DMS79 treated with DMSO at 0.1 percent for 48 hours (cell line): ENCODE data around the gene GPR89A.
A peak's percentile ranks its signal among the peaks of the same experiment; 100 is the strongest.
"Not testable (repeated sequence)": the region's sequence is repeated elsewhere in the genome, so short reads cannot be mapped to it uniquely, and the experiment has no call there.

ENCODE experiments used
- DNase-seq: peaks from one replicate; lab custom pipeline; 2025; lab: John Stamatoyannopoulos, UW

GPR89A gene

DNA sequence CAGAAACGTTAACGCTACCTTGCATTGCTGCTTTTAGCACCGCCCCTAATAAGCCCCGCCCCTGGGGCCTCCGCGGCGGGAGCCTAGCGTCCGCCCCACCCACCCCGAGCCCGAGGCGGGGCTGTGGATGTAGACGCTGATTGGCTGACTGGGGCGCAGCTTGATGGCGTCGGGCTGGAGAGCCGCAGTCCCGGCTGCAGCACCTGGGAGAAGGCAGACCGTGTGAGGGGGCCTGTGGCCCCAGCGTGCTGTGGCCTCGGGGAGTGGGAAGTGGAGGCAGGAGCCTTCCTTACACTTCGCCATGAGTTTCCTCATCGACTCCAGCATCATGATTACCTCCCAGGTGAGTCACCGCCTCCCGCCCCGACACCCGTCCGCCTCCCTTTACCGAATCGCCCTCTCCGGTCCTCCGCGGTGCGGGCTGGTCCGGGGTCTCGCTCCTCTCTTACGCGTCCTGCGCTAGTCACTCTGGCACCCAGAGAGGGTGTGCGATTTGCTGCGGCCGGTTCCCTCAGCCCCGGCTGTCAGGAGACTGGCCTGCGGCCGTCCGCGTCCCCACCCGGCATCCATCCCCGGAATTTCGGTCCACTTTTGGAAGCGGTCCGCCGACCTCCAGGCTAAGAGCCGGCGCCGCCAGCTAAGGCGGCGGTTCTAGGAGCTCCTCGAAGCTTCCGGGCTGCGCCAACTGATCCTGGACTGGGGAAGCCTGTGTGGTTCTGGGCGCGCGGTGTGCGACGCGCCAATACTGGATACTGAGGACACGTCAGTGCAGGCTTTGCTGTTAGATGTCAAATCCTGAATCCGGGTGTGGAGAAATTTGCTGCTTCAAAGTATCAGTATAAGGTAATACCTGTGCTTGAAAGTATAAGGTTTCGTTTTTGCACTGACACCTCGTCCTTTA is at the start of gene GPR89A:
Gene GPR89A (plus strand): TSS at position 156 of the 901 bp plus-strand sequence. CDS start 146 bp downstream, at position 302.
- peak; percentile 73 for DNase-seq

DNA sequence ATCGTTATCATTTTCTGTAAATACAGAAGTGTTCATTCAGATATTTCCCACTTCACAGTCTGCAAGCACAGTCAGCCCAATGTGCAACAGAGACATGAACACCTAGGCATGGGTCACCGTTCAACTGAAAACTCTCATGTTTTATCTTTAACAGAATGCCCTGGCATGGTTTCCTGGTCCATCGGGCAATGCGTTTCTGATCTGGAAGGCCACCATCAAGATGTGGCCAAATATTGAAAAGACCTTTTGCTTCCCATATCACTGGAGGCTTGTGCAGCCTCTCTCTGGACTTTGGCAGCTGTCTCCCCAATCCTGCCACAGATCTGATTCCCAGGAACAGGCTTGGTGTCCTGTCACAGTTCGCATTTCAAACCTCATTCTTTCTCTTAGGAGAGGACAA is 21.0 kb upstream of the GPR89A start:
- DNase-seq = not testable (repeated sequence)

DNA sequence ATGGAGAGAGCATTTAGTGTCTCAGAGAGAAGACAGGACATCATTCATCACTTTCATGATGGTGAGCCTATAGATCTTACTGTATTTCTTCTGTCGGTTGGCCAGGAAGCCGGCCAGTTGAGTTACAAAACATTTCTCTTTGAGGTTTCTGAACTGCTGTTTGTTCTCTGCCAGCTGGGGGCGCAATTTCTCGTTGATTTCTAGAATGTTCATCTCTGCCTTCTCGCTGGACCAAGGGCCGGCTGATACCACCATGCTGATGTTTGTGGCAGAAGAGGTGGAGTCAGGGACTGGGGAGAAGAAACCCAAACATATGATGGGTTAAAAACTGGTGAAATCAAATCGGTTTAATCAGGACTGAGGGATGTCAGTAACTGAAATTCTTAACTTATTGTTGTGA is 17.0 kb upstream of the GPR89A start:
- not testable (repeated sequence) for DNase-seq

GRCh38 chr1:145592347-145592746 is 15.4 kb upstream of the GPR89A start:
- not testable (repeated sequence) for DNase-seq

DNA sequence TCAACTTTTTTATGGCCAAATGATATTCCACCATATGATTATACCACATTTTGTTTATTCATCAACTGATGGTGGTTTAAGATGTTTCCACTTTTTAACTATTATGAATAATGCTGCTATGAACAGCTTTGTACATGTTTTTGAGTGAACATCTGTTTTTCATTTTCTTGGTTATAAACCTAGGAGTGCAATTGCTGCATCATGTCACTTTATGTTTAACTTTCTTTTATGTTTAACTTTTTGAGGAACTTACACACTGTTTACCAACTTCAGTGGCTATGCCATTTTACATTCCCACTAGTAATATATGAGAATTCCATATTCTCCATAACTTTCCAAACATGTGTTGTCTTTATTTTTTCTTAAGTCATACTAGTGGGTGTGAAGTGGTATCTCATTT is 12.4 kb upstream of the GPR89A start:
- DNase-seq = not testable (repeated sequence)

DNA sequence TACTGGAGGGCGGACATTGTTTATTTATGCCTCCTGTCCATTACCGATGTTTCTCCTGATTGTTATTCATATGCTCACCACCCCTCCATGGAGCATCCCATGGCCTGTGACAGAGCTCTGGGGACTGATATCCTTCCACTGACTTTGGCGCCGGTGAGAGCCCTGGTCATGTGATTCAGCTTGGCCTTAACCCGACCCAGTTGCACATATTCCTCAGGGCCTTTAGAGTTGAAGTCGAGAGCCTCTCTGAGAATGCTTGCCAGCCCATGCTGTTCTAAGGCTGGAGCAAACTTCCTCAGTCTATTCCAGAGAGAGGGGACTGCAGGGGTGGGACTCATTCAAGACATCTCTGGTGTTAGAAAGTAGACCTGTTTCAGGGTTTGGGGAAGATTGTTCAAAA is 11.6 kb upstream of the GPR89A start:
- not testable (repeated sequence) for DNase-seq

- not testable (repeated sequence) for DNase-seq
These were observed 8.4 kb upstream of the GPR89A start for GRCh38 chr1:145599426-145599825.

DNA sequence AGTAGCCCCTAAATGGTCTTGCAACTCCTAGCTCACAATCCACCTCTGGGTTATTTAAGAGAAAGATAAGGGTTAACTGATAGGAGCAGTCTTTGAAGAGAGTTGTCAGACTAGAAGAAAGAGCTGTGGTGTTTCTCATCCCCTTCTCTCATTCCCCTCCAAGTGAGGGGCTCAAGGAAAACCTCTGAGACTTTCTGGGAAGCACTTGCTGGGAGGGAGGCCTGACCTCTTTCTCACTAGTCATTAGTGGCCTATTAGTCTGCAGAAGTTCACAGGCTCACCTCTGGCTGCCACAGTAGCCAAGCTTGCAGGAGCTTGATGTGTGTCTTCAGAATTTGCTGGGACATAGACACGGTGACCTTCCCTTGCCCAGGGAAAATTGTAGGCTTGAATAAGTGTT is 6.2 kb upstream of the GPR89A start:
- DNase-seq = no peak

- DNase-seq = not testable (repeated sequence)
These were observed 948 bp upstream of the GPR89A start for GRCh38 chr1:145606840-145607239.

- DNase-seq = not testable (repeated sequence)
These were observed 499 bp upstream of the GPR89A start for GRCh38 chr1:145607289-145607688.

- DNase-seq = not testable (repeated sequence)
These were observed 3.0 kb downstream of the GPR89A start for GRCh38 chr1:145610744-145611143.

- DNase-seq = not testable (repeated sequence)
These were observed 12.3 kb downstream of the GPR89A start for GRCh38 chr1:145620073-145620472.

GRCh38 chr1:145622177-145622576 is 14.4 kb downstream of the GPR89A start:
- DNase-seq = not testable (repeated sequence)

DNA sequence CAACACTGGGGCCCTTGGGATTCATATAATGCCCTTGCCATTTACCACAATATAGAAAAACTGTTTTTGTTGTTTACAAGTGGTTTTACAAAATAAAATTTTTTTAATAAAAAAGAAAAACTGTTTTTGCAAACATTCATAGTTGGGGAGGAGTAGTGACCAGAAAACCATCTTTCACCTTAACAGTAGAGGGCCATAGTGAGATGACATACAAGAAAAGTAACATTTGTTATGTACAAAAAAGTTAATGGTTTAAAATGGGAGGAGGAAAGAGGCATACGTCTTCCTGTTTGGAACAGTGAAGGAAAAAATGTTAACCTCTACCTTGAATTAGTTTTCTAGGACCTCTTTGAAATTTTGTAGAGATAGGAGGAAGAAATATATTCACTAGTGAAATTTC is 28.4 kb downstream of the GPR89A start:
- not testable (repeated sequence) for DNase-seq

- DNase-seq = not testable (repeated sequence)
These were observed 34.1 kb downstream of the GPR89A start for GRCh38 chr1:145641886-145642285.

DNA sequence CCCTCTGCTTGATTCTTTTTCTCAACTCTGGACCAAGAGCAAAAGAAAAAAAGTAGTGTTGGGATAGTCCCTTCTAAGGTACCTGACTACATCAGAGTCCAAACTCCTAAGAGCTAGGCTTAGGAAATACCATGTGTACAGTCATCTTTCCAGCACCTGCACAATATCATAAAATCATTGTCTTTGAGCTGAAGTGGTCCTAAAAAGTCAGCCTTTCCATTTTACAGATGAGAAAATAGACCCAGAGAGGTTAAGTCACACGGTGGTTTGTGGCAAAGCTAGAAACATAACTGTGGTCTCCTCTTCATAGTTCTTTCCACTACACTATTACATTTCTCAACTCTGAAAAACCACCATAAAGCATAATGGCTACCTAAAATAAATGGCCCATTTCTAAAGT is 36.2 kb downstream of the GPR89A start:
- not testable (repeated sequence) for DNase-seq

GRCh38 chr1:145656245-145656943 is 48.6 kb downstream of the GPR89A start:
- DNase-seq = not testable (repeated sequence)

DNA sequence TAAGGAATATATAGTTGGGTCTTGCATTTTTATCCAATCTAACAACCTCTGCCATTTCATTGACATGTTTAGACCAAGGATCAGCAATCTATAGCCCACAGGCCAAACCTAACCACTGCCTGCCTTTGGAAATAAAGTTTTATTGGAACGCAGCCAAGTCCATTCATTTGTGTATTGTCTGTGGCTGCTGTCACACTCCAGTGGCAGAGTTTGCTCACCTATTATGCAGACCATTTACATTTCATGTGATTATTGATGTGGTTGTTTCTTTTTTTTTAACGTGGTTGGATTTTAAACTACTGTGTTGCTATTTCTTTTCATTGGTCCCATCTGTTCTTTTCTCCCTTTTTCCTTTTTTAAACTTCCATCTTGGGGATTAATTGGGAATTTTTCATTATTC is 54.7 kb downstream of the GPR89A start:
- peak; percentile 61 for DNase-seq

- not testable (repeated sequence) for DNase-seq
These were observed 57.2 kb downstream of the GPR89A start for GRCh38 chr1:145665015-145665414.

DNA sequence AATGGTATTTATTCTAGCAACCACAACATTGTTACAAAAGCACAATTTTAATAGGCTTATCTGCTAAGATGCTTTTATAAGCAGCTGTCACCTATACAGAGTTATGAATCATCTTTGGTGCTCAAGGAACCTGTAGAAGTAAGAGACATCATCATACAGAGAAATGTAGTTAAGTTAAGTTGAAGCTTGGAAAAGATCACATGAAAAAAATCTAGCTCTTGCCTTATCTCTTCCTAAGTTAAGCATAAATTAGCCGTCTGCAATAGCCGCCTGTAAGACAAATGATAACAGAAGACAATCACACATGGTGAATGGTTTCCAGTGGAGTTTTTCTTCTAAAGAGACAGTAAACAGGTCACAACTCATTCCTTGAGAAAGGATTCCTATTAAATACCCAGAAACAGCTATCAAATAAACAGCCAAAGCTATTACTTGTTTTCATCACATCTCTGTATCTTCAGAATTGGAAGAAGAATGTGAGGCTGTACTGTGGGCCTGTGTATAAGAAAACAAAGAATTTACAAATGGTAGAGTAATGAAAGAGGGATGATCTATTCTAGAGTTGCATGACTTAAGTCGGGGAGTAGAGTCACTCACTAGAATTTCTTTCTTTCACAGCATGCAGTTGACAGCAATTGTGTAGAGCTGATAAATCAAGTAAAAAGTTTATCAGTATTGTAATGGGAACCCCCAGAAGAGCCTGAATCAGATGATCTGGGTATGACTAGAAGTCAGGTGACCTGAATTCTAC is 63.4 kb downstream of the GPR89A start:
- not testable (repeated sequence) for DNase-seq

- DNase-seq = not testable (repeated sequence)
These were observed 65.4 kb downstream of the GPR89A start for GRCh38 chr1:145673217-145673616.

DNA sequence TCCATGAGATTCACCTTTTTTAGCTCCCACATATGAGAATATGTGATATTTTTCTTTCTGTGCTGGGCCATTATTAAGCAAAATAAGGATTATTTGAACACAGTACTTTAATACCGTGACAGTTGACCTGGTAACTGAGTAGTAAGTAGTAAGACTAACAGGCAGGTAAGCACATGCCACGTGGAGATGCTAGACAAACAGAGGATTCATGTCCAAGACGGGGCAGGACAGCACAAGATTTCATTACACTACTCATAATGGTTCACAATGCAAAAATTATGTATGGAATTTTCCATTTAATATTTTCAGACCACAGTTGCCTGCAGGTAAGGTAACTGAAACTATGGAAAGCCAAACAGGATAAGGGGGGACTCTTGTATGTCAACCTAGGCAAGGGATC is 77.1 kb downstream of the GPR89A start:
- DNase-seq = not testable (repeated sequence)
